AG04449 (cell line): Measurements from ENCODE around the gene YWHAH.

Experiments used
- CTCF ChIA-PET: fragments of 350-600 bp; formaldehyde crosslinking; extraction: SDS; loops from one replicate; lab custom pipeline; 2021; ENCODE audit warnings: antibody characterized with exemption; lab: Yijun Ruan, JAX
- POLR2A ChIA-PET: fragments of 400-600, 350-600 bp; formaldehyde crosslinking; extraction: SDS; loops from one replicate; lab custom pipeline; 2020; ENCODE audit warnings: antibody characterized with exemption, inconsistent platforms; lab: Yijun Ruan, JAX
- DNase-seq: peaks from one replicate; pipeline ENCODE4 v3.0.0-alpha.2; 2010; ENCODE audit warnings: low read depth, low spot score
- H3K4me3 ChIP-seq: 2 replicates; pipeline ENCODE4 v1.5.1; 2011; ENCODE audit warnings: low read depth, mild to moderate bottlenecking, control low read depth, low read length
- TF ChIP-seq, protein P1 (sequence below): IDR thresholded peaks from one replicate; pipeline ENCODE4 v1.5.1; 2011; ENCODE audit warnings: mild to moderate bottlenecking, moderate library complexity, low read length, control low read depth, inconsistent platforms; ENCODE audit not compliant: insufficient read depth; ENCODE audit errors: missing control alignments

YWHAH gene

DNA sequence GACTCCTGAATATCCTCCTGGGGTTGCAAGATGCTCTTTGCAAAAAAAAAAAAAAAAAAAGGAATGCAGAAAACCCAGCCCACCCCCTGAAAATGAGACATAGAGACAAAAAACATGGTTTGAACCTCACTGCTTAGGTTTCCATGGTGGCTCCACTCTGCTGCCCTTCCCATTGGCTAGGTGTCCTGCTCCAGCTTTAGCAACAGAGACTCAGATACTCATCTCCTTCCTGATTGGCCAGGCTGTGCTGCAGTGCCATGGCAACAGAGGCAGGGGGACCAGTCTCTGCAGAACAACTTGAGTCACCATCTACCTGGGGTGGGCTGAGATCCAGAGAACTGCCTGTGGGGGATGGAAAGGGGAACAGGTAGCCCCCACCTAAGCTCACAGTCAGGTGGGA, 17.4 kb upstream of the YWHAH start:
- H3K4me3 ChIP-seq = no peak overlapping the region
- TF ChIP-seq, protein P1, sequence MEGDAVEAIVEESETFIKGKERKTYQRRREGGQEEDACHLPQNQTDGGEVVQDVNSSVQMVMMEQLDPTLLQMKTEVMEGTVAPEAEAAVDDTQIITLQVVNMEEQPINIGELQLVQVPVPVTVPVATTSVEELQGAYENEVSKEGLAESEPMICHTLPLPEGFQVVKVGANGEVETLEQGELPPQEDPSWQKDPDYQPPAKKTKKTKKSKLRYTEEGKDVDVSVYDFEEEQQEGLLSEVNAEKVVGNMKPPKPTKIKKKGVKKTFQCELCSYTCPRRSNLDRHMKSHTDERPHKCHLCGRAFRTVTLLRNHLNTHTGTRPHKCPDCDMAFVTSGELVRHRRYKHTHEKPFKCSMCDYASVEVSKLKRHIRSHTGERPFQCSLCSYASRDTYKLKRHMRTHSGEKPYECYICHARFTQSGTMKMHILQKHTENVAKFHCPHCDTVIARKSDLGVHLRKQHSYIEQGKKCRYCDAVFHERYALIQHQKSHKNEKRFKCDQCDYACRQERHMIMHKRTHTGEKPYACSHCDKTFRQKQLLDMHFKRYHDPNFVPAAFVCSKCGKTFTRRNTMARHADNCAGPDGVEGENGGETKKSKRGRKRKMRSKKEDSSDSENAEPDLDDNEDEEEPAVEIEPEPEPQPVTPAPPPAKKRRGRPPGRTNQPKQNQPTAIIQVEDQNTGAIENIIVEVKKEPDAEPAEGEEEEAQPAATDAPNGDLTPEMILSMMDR = no peak
- no peak for DNase-seq
- POLR2A ChIA-PET = interaction anchor here (0.7 kb wide), 1 partner anchor 11 kb away, joined by 5 read pairs; no protein-coding TSS in a partner anchor
- CTCF ChIA-PET = no interaction called here

DNA sequence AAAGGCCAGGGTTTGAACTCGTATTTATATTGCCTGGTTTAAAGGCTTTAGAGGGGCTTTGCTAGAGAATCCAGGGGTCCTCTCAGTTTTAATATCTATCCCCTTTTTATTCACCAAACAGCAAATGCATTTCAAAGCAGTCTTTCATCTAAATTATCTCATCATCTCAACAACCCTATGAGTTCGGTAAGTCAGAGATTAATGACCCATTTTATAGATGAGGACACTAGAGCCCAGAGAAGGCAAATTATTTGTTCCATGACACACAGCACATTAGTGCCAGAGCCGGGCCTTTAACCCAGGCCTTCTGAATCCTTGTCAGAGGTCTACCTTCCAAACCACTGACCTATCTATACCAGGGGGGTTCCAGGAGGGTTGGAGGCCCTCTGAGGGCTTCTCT, 16.8 kb upstream of the YWHAH start:
- CTCF ChIA-PET = no interaction called here

GRCh38 chr22:31929167-31929930, 15.0 kb upstream of the YWHAH start:
- CTCF ChIA-PET = interaction anchor here (1.2 kb wide), 1 partner anchor 12 kb away, joined by 3 read pairs; no protein-coding TSS in a partner anchor
- H3K4me3 ChIP-seq = no peak overlapping the region
- POLR2A ChIA-PET = no interaction called here
- no peak for DNase-seq
- TF ChIP-seq, protein P1 = no peak

More for the DNA sequence above, 16.8 kb upstream of the YWHAH start:
- no peak for DNase-seq
- no peak overlapping the region for H3K4me3 ChIP-seq
- POLR2A ChIA-PET = interaction anchor here (0.7 kb wide), 1 partner anchor 12 kb away, joined by 5 read pairs; no protein-coding TSS in a partner anchor
- TF ChIP-seq, protein P1 = no peak

- ChIA-PET CTCF (no interaction called here), POLR2A (no interaction called here)
- TF ChIP-seq, protein P1 = no peak
- DNase-seq = no peak
- no peak overlapping the region for H3K4me3 ChIP-seq
These were observed 11.5 kb upstream of the YWHAH start for GRCh38 chr22:31932863-31933262.

GRCh38 chr22:31933406-31933805, 10.9 kb upstream of the YWHAH start:
- ChIA-PET POLR2A (no interaction called here), CTCF (no interaction called here)
- TF ChIP-seq, protein P1 = no peak
- H3K4me3 ChIP-seq = no peak overlapping the region
- DNase-seq = no peak

- POLR2A ChIA-PET = no interaction called here
- H3K4me3 ChIP-seq = no peak overlapping the region
- CTCF ChIA-PET = no interaction called here
- TF ChIP-seq, protein P1 = no peak
- DNase-seq = no peak
These were observed 10.4 kb upstream of the YWHAH start for GRCh38 chr22:31933816-31934482.
